OCI-LY3 (cell line): Measurements from ENCODE around the gene CSRNP3.

Experiments used
- EZH2phosphoT487 ChIP-seq: fragments of 200-600 bp; shearing (Covaris generic); IDR thresholded peaks from 2 replicates; pipeline ENCODE4 v1.6.1; 2018; ENCODE audit warnings: antibody characterized with exemption, mixed run types, low read depth
- TF ChIP-seq, protein P1 (sequence below): fragments of 200-600, 300-600 bp; sonication (generic); IDR thresholded peaks from 2 replicates; pipeline ENCODE4 v1.5.1; 2014; ENCODE audit warnings: antibody characterized with exemption, low read length, low read depth

DNA sequence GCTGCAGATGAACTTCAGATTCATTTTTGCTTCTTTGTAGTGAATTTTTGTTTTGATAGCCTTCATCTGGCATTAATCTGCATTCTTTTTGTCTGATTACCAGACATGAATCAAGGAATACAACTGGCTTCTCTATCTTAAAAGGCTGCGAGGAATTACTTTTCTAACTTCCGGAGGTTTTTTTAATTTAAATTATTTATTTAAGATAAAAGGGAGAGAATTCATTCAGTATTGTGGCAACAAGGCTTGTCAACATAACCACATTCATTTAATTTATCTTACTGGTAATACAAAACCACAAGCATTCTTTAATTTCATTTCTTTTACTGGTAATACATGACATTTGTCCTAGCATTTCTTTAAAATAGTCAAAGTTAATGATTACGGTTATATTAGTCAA, 36.0 kb downstream of the CSRNP3 start:
- TF ChIP-seq, protein P1, sequence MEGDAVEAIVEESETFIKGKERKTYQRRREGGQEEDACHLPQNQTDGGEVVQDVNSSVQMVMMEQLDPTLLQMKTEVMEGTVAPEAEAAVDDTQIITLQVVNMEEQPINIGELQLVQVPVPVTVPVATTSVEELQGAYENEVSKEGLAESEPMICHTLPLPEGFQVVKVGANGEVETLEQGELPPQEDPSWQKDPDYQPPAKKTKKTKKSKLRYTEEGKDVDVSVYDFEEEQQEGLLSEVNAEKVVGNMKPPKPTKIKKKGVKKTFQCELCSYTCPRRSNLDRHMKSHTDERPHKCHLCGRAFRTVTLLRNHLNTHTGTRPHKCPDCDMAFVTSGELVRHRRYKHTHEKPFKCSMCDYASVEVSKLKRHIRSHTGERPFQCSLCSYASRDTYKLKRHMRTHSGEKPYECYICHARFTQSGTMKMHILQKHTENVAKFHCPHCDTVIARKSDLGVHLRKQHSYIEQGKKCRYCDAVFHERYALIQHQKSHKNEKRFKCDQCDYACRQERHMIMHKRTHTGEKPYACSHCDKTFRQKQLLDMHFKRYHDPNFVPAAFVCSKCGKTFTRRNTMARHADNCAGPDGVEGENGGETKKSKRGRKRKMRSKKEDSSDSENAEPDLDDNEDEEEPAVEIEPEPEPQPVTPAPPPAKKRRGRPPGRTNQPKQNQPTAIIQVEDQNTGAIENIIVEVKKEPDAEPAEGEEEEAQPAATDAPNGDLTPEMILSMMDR, result no peak
- no peak for TF ChIP-seq EZH2phosphoT487
